Measurements from ENCODE around the gene LACC1.

LACC1 gene

DNA sequence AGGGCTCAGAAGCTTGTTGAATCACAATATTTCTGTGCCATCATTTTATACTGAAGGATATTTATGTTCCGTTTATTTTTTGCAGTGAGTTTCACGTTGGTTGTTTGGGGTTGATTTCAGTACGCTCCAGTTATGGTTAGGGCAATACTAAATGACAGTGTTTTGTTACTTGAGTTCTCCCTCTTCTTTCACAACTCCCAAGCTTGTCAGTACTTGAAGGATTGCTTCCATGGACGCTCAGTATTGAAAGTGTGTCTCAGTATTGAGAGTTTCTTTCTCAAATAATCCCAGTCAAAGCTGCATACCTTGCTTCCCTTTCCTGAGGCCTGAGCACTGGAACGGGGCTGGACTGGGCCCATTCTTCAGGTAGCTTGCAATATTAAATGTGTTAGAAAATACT lies 38.9 kb downstream of the LACC1 start:
- Histone ChIP-seq H3K36me3 (ENCODE audit: control insufficient read depth, insufficient read depth, low read length) (no peaks in the 10 kb centered on the region), H3K79me2 (no peaks in the 10 kb centered on the region), H3K4me1 (no peaks in the 10 kb centered on the region), H3K4me3 (ENCODE audit: low read depth, low read length) (no peak overlapping the region), H3K27me3 (ENCODE audit: control insufficient read depth, insufficient read depth, low read length) (no peaks in the 10 kb centered on the region), H3K27ac (no peak overlapping the region), H3K9me3 (ENCODE audit: control insufficient read depth, low read length) (no peaks in the 10 kb centered on the region), H3K4me2 (ENCODE audit: low read length) (no peak overlapping the region), H2AFZ (no peak overlapping the region), H3K9ac (no peak overlapping the region)
- TF ChIP-seq, protein P1, sequence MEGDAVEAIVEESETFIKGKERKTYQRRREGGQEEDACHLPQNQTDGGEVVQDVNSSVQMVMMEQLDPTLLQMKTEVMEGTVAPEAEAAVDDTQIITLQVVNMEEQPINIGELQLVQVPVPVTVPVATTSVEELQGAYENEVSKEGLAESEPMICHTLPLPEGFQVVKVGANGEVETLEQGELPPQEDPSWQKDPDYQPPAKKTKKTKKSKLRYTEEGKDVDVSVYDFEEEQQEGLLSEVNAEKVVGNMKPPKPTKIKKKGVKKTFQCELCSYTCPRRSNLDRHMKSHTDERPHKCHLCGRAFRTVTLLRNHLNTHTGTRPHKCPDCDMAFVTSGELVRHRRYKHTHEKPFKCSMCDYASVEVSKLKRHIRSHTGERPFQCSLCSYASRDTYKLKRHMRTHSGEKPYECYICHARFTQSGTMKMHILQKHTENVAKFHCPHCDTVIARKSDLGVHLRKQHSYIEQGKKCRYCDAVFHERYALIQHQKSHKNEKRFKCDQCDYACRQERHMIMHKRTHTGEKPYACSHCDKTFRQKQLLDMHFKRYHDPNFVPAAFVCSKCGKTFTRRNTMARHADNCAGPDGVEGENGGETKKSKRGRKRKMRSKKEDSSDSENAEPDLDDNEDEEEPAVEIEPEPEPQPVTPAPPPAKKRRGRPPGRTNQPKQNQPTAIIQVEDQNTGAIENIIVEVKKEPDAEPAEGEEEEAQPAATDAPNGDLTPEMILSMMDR (IDR thresholded peaks at IDR 0.05): no peak

DNA sequence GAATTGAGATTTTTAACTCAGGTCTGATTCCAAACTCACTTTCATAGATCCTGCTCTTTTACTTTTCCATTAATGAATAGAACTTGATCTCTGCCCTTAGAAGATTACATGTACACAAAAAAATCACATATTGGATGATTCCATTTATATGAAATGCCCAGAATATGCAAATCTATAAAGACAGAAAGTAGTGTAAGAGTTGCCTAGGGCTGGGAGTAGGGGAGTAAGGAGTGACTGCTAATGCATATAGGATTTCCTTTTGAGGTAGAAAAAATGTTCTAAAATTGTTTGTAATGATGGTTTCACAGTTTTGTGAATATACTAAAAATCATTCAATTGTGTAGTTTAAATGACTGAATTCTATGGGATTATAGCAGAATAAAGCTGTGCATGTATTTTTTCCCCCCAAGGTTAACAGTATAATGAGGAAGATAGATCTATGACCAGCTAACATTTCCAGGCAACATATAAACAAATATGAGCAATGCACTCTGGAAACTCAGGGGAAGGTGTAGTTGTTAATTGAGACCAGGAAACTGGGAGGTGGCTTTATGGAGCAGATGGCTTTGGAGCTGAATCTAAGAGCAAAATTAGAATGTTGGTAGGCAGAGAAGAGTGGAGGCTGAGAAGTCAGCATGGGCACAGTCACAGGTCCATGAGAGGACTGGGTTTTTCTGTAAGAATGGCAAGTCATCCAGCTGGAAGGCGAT lies 41.4 kb downstream of the LACC1 start:
- H3K9ac ChIP-seq: no peak overlapping the region
- no peaks in the 10 kb centered on the region for H3K4me1 ChIP-seq
- H3K27me3 ChIP-seq (ENCODE audit: control insufficient read depth, insufficient read depth, low read length): no peaks in the 10 kb centered on the region
- no peaks in the 10 kb centered on the region for H3K79me2 ChIP-seq
- H3K36me3 ChIP-seq (ENCODE audit: control insufficient read depth, insufficient read depth, low read length): no peaks in the 10 kb centered on the region
- H3K9me3 ChIP-seq (ENCODE audit: control insufficient read depth, low read length): no peaks in the 10 kb centered on the region
- TF ChIP-seq, protein P1 (IDR thresholded peaks at IDR 0.05): no peak
- H3K27ac ChIP-seq: no peak overlapping the region
- H3K4me2 ChIP-seq (ENCODE audit: low read length): no peak overlapping the region
- H3K4me3 ChIP-seq (ENCODE audit: low read depth, low read length): no peak overlapping the region
- no peak overlapping the region for H2AFZ ChIP-seq

DNA sequence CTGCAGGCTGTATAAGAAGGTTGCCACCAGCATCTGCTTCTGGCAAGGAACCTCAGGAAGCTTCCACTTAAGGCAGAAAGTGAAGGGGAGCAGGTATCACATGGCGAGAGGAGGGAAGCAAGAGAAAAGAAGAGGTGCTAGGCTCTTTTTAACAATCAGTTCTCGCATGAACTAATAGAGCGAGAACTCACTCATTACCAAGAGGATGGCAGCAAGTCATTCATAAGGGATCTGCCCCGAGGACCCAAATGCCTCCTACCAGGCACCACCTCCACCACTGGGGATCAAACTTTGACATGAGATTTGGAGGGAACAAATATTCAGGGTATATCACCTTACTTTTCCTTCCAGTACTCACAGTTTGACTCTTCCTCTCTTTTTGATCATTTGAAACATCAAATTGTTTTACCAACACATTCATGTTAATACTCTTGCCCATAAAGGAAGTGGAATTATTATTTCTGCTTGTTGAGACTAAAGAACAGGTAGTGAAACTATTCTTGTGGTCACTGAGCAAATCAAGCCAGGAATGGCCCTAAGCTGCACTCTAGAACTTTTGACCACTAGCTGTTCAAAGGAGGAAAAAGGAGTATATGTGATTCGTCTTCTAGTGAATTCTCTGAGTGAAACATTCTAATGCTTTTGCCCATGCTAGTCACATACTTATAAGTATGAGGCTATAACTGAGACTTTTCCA lies 45.0 kb downstream of the LACC1 start:
- Histone ChIP-seq H3K4me1 (no peaks in the 10 kb centered on the region), H3K27me3 (ENCODE audit: control insufficient read depth, insufficient read depth, low read length) (no peaks in the 10 kb centered on the region), H3K4me2 (ENCODE audit: low read length) (no peak overlapping the region)

DNA sequence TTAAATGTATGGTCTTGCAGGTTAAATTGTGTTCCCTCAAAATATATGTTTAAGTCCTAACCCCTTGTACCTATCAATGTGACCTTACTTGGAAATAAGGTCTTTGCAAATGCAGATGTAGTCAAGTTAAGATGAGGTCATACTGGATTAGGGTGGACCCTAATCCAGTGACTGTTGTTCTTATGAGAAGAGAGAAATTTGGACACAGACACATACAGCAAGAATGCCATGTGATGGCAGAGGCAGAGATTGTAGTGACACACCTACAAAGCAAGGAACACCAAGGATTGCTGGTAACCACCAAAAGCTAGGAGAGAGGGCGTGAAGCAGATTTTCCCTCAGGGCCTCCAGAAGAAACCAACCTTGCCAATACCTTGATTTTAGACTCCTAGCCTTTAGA lies 50.2 kb downstream of the LACC1 start:
- no peaks in the 10 kb centered on the region for H3K9me3 ChIP-seq (ENCODE audit: control insufficient read depth, low read length)
- H3K9ac ChIP-seq: no peak overlapping the region
- H3K27ac ChIP-seq: no peak overlapping the region
- H2AFZ ChIP-seq: no peak overlapping the region
- H3K27me3 ChIP-seq (ENCODE audit: control insufficient read depth, insufficient read depth, low read length): no peaks in the 10 kb centered on the region
- TF ChIP-seq, protein P1 (IDR thresholded peaks at IDR 0.05): no peak
- no peaks in the 10 kb centered on the region for H3K36me3 ChIP-seq (ENCODE audit: control insufficient read depth, insufficient read depth, low read length)
- no peaks in the 10 kb centered on the region for H3K79me2 ChIP-seq
- no peak overlapping the region for H3K4me3 ChIP-seq (ENCODE audit: low read depth, low read length)
- H3K4me2 ChIP-seq (ENCODE audit: low read length): no peak overlapping the region
- no peaks in the 10 kb centered on the region for H3K4me1 ChIP-seq

More for the DNA sequence above, 45.0 kb downstream of the LACC1 start:
- H3K4me3 ChIP-seq (ENCODE audit: low read depth, low read length): no peak overlapping the region
- H3K36me3 ChIP-seq (ENCODE audit: control insufficient read depth, insufficient read depth, low read length): no peaks in the 10 kb centered on the region
- no peaks in the 10 kb centered on the region for H3K9me3 ChIP-seq (ENCODE audit: control insufficient read depth, low read length)
- H3K79me2 ChIP-seq: no peaks in the 10 kb centered on the region
- H2AFZ ChIP-seq: no peak overlapping the region
- TF ChIP-seq, protein P1 (IDR thresholded peaks at IDR 0.05): no peak
- no peak overlapping the region for H3K27ac ChIP-seq
- no peak overlapping the region for H3K9ac ChIP-seq
